OCI-LY3 (cell line): Measurements from ENCODE around the gene GCSH.

Experiments
- H2AFZ ChIP-seq: fragments of 200-600, 300-600 bp; shearing (Covaris generic); 2 replicates; pipeline ENCODE4 v1.6.0; 2014; ENCODE audit warnings: antibody characterized with exemption, low read depth, low read length
- H3K27ac ChIP-seq: fragments of 200-600, 300-600 bp; sonication (generic); 2 replicates; pipeline ENCODE4 v1.5.1; 2014; ENCODE audit warnings: mild to moderate bottlenecking, low read length, moderate library complexity, mixed read lengths
- H3K27me3 ChIP-seq: fragments of 200-600, 300-600 bp; sonication (generic); 2 replicates; pipeline ENCODE4 v1.6.1; 2014; ENCODE audit warnings: low read depth, low read length, mixed read lengths
- H3K36me3 ChIP-seq: fragments of 200-600, 300-600 bp; sonication (generic); replicated peaks from 2 replicates; pipeline ENCODE3; 2014; ENCODE audit warnings: low read depth, low read length, mixed read lengths
- H3K4me1 ChIP-seq: fragments of 300-600, 200-600 bp; sonication (generic); 2 replicates; pipeline ENCODE4 v1.6.1; 2014; ENCODE audit warnings: low read length, mixed read lengths
- H3K4me2 ChIP-seq: fragments of 200-600, 300-600 bp; sonication (generic); 2 replicates; pipeline ENCODE4 v1.6.1; 2014; ENCODE audit warnings: low read length, mixed read lengths
- H3K4me3 ChIP-seq: fragments of 300-600, 200-600 bp; sonication (generic); 2 replicates; pipeline ENCODE4 v1.5.1; 2014; ENCODE audit warnings: antibody characterized with exemption, mild to moderate bottlenecking, low read length, moderate library complexity
- H3K79me2 ChIP-seq: fragments of 300-600, 200-600 bp; shearing (Covaris generic); 2 replicates; pipeline ENCODE4 v1.6.1; 2014; ENCODE audit warnings: mild to moderate bottlenecking, low read length, mixed read lengths
- H3K9ac ChIP-seq: fragments of 300-600, 200-600 bp; shearing (Covaris generic); 2 replicates; pipeline ENCODE4 v1.6.0; 2014; ENCODE audit warnings: mild to moderate bottlenecking, low read length, moderate library complexity
- H3K9me3 ChIP-seq: fragments of 200-600, 300-600 bp; shearing (Covaris generic); 2 replicates; pipeline ENCODE4 v1.6.1; 2014; ENCODE audit warnings: low read length, mixed read lengths; ENCODE audit not compliant: insufficient read depth
- H4K20me1 ChIP-seq: fragments of 200-600, 300-600 bp; sonication (generic); 2 replicates; pipeline ENCODE4 v1.6.1; 2016; ENCODE audit warnings: low read length, mixed read lengths; ENCODE audit not compliant: insufficient read depth
- CTCF ChIP-seq: fragments of 200-600, 300-600 bp; sonication (generic); IDR thresholded peaks from 2 replicates; pipeline ENCODE4 v1.5.1; 2014; ENCODE audit warnings: antibody characterized with exemption, low read length, low read depth
- EZH2phosphoT487 ChIP-seq: fragments of 200-600 bp; shearing (Covaris generic); IDR thresholded peaks from 2 replicates; pipeline ENCODE4 v1.6.1; 2018; ENCODE audit warnings: antibody characterized with exemption, mixed run types, low read depth

GCSH gene

GRCh38 chr16:81071805-81072204, 24.4 kb downstream of the GCSH start:
- Histone ChIP-seq H3K36me3 (no peaks in the 10 kb centered on the region), H3K4me3 (no peak overlapping the region), H2AFZ (no peak overlapping the region), H3K79me2 (no peaks in the 10 kb centered on the region), H3K27ac (no peak overlapping the region), H3K9me3 (no peaks in the 10 kb centered on the region), H3K9ac (no peak overlapping the region), H3K27me3 (no peaks in the 10 kb centered on the region), H3K4me1 (peaks cover 4% of the 10 kb centered on the region; the same call in 1 of the 2 replicates), H3K4me2 (no peak overlapping the region), H4K20me1 (no peaks in the 10 kb centered on the region)
- TF ChIP-seq EZH2phosphoT487 (no peak), CTCF (no peak)

DNA sequence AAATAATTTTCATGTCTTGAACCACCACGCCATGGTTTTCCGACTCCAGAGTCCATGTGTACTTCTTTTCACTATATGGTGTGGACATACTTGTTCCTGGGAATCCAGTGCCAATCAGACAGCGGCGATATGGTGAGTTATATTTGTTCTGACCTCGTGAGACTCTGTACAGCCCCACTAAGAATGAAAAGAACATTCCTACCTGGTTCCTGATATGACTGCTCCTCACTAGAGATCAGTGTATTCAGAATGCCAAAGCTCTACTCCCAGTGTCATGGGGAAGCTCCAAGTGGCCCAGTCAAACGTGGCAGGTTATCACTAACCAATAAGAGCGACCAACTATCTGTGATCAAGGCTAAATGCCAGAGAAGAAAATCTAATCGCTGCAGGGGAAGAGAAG, 25.2 kb downstream of the GCSH start:
- TF ChIP-seq CTCF (no peak), EZH2phosphoT487 (no peak)
- no peak overlapping the region for H2AFZ ChIP-seq
- H3K36me3 ChIP-seq: no peaks in the 10 kb centered on the region
- H3K4me1 ChIP-seq: no peaks in the 10 kb centered on the region
- H4K20me1 ChIP-seq: no peaks in the 10 kb centered on the region
- no peaks in the 10 kb centered on the region for H3K9me3 ChIP-seq
- H3K4me3 ChIP-seq: no peak overlapping the region
- H3K9ac ChIP-seq: no peak overlapping the region
- H3K79me2 ChIP-seq: no peaks in the 10 kb centered on the region
- no peaks in the 10 kb centered on the region for H3K27me3 ChIP-seq
- H3K27ac ChIP-seq: no peak overlapping the region
- H3K4me2 ChIP-seq: no peak overlapping the region

DNA sequence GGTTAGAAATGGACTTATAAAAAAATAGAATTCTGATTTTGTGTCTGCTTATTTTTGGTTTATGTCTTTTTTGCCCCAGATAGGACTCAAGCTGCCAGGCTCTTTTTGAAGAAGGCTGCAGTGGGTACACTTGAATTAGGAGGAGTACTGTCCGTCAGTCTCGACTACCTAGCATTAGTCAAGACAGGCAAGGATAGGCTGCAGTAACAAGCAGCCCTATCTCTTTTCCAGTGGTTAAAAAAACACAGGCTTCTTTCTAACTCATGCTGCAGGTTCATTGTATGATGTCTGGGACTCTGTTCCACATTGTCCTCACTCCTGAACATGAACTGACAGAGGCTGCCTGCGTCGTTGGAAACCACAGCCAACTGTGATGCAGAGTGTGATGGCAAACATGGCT, 27.1 kb downstream of the GCSH start:
- Histone ChIP-seq H3K36me3 (no peaks in the 10 kb centered on the region), H3K79me2 (no peaks in the 10 kb centered on the region), H3K9me3 (no peaks in the 10 kb centered on the region), H3K4me1 (no peaks in the 10 kb centered on the region), H2AFZ (no peak overlapping the region), H3K4me2 (no peak overlapping the region), H4K20me1 (no peaks in the 10 kb centered on the region), H3K4me3 (no peak overlapping the region), H3K27ac (no peak overlapping the region), H3K27me3 (no peaks in the 10 kb centered on the region), H3K9ac (no peak overlapping the region)
- TF ChIP-seq EZH2phosphoT487 (no peak), CTCF (no peak)

DNA sequence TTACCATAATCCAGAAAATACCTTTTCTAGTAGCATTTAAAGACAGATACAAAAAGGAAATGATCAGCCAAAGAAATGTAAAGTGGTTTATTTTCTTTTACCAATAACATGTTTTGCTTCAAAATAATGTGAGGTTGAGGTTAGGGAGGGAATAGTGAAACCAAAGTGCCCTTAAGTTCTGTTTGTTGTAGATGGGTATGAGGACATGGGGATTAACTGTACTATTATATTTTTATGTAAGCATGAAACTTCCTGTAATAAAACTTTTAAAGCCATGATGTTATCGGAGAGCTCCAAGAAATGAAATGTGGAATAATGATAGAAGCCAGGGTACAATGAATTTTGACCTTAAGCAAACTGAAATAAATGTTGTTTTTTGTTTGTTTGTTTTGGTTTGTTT, 29.0 kb downstream of the GCSH start:
- Histone ChIP-seq H3K27me3 (no peaks in the 10 kb centered on the region), H3K4me2 (no peak overlapping the region), H3K9me3 (no peaks in the 10 kb centered on the region), H3K79me2 (no peaks in the 10 kb centered on the region), H3K9ac (no peak overlapping the region), H3K4me3 (no peak overlapping the region), H3K27ac (no peak overlapping the region), H4K20me1 (no peaks in the 10 kb centered on the region), H3K36me3 (no peaks in the 10 kb centered on the region), H2AFZ (no peak overlapping the region), H3K4me1 (no peaks in the 10 kb centered on the region)
- no peak for TF ChIP-seq EZH2phosphoT487
- TF ChIP-seq CTCF: no peak
